Ishikawa (cell line): ENCODE results near the gene BOLA3.

Source experiments
- CEBPB ChIP-seq: IDR thresholded peaks from 2 replicates; pipeline ENCODE4 v1.6.1; 2012
- CREB1 ChIP-seq: IDR thresholded peaks from 2 replicates; pipeline ENCODE4 v1.6.1; 2012; ENCODE audit warnings: low read depth
- EGR1 ChIP-seq: IDR thresholded peaks from 2 replicates; pipeline ENCODE4 v1.6.1; 2012
- EP300 ChIP-seq: IDR thresholded peaks from 2 replicates; pipeline ENCODE4 v1.6.1; 2012; ENCODE audit warnings: borderline replicate concordance
- FOXM1 ChIP-seq: IDR thresholded peaks from 2 replicates; pipeline ENCODE4 v1.6.1; 2012; ENCODE audit warnings: low read depth, borderline replicate concordance
- MAX ChIP-seq: IDR thresholded peaks from 2 replicates; pipeline ENCODE4 v1.6.1; 2012
- NFIC ChIP-seq: IDR thresholded peaks from 2 replicates; pipeline ENCODE4 v1.6.1; 2012
- RAD21 ChIP-seq: IDR thresholded peaks from 2 replicates; pipeline ENCODE4 v1.6.1; 2012; ENCODE audit warnings: low read depth
- TAF1 ChIP-seq: IDR thresholded peaks from 2 replicates; pipeline ENCODE4 v1.6.1; 2012; ENCODE audit warnings: low read depth, mild to moderate bottlenecking
- TCF12 ChIP-seq: IDR thresholded peaks from 2 replicates; pipeline ENCODE4 v1.6.1; 2012; ENCODE audit warnings: low read depth
- TEAD4 ChIP-seq: IDR thresholded peaks from 2 replicates; pipeline ENCODE4 v1.6.1; 2012
- YY1 ChIP-seq: IDR thresholded peaks from 2 replicates; pipeline ENCODE4 v1.6.1; 2012; ENCODE audit warnings: low read depth
- ZBTB7A ChIP-seq: IDR thresholded peaks from 2 replicates; pipeline ENCODE4 v1.6.1; 2012; ENCODE audit warnings: low read depth
- TF ChIP-seq, protein P1 (sequence below): IDR thresholded peaks from 2 replicates; pipeline ENCODE4 v1.6.1; 2012
- TF ChIP-seq, protein P2 (sequence below): IDR thresholded peaks from 2 replicates; pipeline ENCODE4 v1.6.1; 2012; ENCODE audit warnings: low read depth, mild to moderate bottlenecking

BOLA3 gene

GRCh38 chr2:74100254-74101216 lies 47.2 kb downstream of the BOLA3 start:
- TF ChIP-seq YY1 (no peak), EP300 (no peak), ZBTB7A (no peak), TEAD4 (no peak), NFIC (no peak), TCF12 (no peak), CREB1 (no peak), CEBPB (no peak), RAD21 (no peak), FOXM1 (no peak)
- TF ChIP-seq, protein P1, sequence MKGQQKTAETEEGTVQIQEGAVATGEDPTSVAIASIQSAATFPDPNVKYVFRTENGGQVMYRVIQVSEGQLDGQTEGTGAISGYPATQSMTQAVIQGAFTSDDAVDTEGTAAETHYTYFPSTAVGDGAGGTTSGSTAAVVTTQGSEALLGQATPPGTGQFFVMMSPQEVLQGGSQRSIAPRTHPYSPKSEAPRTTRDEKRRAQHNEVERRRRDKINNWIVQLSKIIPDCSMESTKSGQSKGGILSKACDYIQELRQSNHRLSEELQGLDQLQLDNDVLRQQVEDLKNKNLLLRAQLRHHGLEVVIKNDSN = no peak
- TF ChIP-seq, protein P2, sequence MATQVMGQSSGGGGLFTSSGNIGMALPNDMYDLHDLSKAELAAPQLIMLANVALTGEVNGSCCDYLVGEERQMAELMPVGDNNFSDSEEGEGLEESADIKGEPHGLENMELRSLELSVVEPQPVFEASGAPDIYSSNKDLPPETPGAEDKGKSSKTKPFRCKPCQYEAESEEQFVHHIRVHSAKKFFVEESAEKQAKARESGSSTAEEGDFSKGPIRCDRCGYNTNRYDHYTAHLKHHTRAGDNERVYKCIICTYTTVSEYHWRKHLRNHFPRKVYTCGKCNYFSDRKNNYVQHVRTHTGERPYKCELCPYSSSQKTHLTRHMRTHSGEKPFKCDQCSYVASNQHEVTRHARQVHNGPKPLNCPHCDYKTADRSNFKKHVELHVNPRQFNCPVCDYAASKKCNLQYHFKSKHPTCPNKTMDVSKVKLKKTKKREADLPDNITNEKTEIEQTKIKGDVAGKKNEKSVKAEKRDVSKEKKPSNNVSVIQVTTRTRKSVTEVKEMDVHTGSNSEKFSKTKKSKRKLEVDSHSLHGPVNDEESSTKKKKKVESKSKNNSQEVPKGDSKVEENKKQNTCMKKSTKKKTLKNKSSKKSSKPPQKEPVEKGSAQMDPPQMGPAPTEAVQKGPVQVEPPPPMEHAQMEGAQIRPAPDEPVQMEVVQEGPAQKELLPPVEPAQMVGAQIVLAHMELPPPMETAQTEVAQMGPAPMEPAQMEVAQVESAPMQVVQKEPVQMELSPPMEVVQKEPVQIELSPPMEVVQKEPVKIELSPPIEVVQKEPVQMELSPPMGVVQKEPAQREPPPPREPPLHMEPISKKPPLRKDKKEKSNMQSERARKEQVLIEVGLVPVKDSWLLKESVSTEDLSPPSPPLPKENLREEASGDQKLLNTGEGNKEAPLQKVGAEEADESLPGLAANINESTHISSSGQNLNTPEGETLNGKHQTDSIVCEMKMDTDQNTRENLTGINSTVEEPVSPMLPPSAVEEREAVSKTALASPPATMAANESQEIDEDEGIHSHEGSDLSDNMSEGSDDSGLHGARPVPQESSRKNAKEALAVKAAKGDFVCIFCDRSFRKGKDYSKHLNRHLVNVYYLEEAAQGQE = no peak

- TF ChIP-seq, protein P2 = no peak
- TF ChIP-seq ZBTB7A = no peak
- TF ChIP-seq EGR1 = no peak
- no peak for TF ChIP-seq MAX
- no peak for TF ChIP-seq TEAD4
- TF ChIP-seq EP300 = no peak
- TF ChIP-seq CREB1 = no peak
- TF ChIP-seq YY1 = no peak
- TF ChIP-seq RAD21 = no peak
- no peak for TF ChIP-seq CEBPB
- no peak for TF ChIP-seq TCF12
- no peak for TF ChIP-seq NFIC
- TF ChIP-seq FOXM1 = no peak
- TF ChIP-seq, protein P1 = no peak
- TF ChIP-seq TAF1 = no peak
These were observed 47.9 kb downstream of the BOLA3 start for GRCh38 chr2:74099835-74100234.

GRCh38 chr2:74099271-74099670 lies 48.4 kb downstream of the BOLA3 start:
- TF ChIP-seq YY1 (no peak), TAF1 (no peak), CREB1 (no peak), EGR1 (no peak), NFIC (no peak), FOXM1 (no peak), EP300 (no peak), CEBPB (no peak), MAX (no peak), ZBTB7A (no peak), TEAD4 (no peak)
- TF ChIP-seq, protein P2 = no peak
- TF ChIP-seq, protein P1 = no peak
